GM18951 (cell line): ENCODE measurements around the gene ACCS.
A peak's percentile ranks its signal among the peaks of the same experiment; 100 is the strongest.

Experiments
- POLR2A ChIP-seq: IDR thresholded peaks from 4 replicates; pipeline ENCODE4 v1.6.1; 2011; ENCODE audit warnings: mild to moderate bottlenecking; ENCODE audit not compliant: insufficient read length, insufficient read depth; ENCODE audit errors: extremely low read depth
- in situ Hi-C: fragments of 300-500 bp; cut with MboI; formaldehyde crosslinking; loops from one replicate; pipeline ENCODE4 v1.12.0; 2022; ENCODE audit warnings: low sequenced_read_pairs, mixed read lengths, inconsistent platforms; ENCODE audit not compliant: unreplicated experiment

Gene ACCS

GRCh38 chr11:44083906-44084305 is 17.8 kb downstream of the ACCS start:
- in situ Hi-C loops, result no loop called here
- TF ChIP-seq POLR2A, result no peak

GRCh38 chr11:44085330-44085729 is 19.3 kb downstream of the ACCS start:
- in situ Hi-C loops, result no loop called here
- no peak for TF ChIP-seq POLR2A

GRCh38 chr11:44088377-44088776 is 22.3 kb downstream of the ACCS start:
- in situ Hi-C loops, result no loop called here
- TF ChIP-seq POLR2A, result no peak

GRCh38 chr11:44088871-44089270 is 22.8 kb downstream of the ACCS start:
- TF ChIP-seq POLR2A, result no peak
- in situ Hi-C loops, result no loop called here

GRCh38 chr11:44090539-44090938 is 24.5 kb downstream of the ACCS start:
- no peak for TF ChIP-seq POLR2A
- in situ Hi-C loops, result no loop called here

- in situ Hi-C loops, result no loop called here
- no peak for TF ChIP-seq POLR2A
Measured at GRCh38 chr11:44094260-44094868, 28.3 kb downstream of the ACCS start.

- in situ Hi-C loops, result no loop called here
Measured at GRCh38 chr11:44095506-44096359, 29.7 kb downstream of the ACCS start, which contains the start of gene EXT2. EXT2 (plus strand) TSS chr11:44095678; CDS start chr11:44107713, 12,035 bp downstream.

GRCh38 chr11:44096360-44097185 is 30.5 kb downstream of the ACCS start:
- no peak for TF ChIP-seq POLR2A
- in situ Hi-C loops, result no loop called here

More at GRCh38 chr11:44095506-44096359, 29.7 kb downstream of the ACCS start, which contains the start of gene EXT2:
- peak; percentile 69 for TF ChIP-seq POLR2A

GRCh38 chr11:44097821-44098220 is 31.8 kb downstream of the ACCS start:
- in situ Hi-C loops, result no loop called here

GRCh38 chr11:44101098-44101497 is 35.0 kb downstream of the ACCS start:
- in situ Hi-C loops, result no loop called here

More at GRCh38 chr11:44097821-44098220, 31.8 kb downstream of the ACCS start:
- TF ChIP-seq POLR2A, result no peak

GRCh38 chr11:44104481-44105294 is 38.6 kb downstream of the ACCS start:
- no peak for TF ChIP-seq POLR2A
- in situ Hi-C loops, result no loop called here

More at GRCh38 chr11:44101098-44101497, 35.0 kb downstream of the ACCS start:
- no peak for TF ChIP-seq POLR2A

- no peak for TF ChIP-seq POLR2A
- in situ Hi-C loops, result no loop called here
Measured at GRCh38 chr11:44108260-44108659, 42.2 kb downstream of the ACCS start.
